ENCODE results near the gene NUAK2.

Gene NUAK2

DNA sequence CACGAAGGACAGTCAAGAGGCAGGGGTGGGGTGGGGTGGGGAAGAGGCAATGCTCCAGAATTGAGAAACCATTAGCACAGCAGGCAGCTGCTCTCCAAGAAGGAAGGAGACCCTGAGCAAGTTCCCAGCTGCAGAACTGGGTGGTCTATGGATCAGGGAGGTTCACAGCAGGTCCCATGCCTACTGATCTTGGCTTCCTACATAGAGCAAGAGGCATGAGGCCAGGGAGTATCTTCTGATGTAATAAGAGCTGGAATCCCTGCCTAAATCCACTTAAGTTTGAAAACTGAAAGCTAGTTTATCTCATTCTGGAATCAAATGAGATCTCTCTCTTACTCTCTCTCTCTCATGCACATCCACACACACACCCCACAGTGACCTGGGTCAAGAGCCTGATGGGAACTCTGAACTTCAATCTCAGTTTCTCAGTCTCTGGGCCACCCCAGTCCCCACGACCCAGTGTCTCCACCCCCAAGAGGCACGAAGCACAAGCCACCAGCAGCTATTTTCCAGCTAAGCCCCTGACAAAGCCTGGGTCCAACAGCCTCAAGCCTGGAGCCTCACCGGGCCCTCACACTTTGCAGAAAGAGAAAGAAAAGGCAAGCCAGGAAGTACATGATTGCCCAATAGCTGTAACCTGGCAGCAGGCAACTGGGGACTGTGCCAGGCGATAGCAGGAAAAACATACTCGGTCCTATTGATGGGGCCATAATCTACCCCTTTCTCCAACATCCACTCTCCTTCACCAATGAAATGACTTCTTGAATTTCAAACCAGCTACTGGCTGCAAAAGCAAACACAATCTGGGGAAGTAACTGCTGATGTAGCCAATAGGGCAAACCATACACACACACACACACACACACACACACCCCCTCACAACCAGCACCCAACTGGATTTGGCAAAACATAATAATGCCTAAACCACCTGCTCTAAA, 2.2 kb downstream of the NUAK2 start:
- DNase-seq (ENCODE audit: low read depth), result no peak

DNA sequence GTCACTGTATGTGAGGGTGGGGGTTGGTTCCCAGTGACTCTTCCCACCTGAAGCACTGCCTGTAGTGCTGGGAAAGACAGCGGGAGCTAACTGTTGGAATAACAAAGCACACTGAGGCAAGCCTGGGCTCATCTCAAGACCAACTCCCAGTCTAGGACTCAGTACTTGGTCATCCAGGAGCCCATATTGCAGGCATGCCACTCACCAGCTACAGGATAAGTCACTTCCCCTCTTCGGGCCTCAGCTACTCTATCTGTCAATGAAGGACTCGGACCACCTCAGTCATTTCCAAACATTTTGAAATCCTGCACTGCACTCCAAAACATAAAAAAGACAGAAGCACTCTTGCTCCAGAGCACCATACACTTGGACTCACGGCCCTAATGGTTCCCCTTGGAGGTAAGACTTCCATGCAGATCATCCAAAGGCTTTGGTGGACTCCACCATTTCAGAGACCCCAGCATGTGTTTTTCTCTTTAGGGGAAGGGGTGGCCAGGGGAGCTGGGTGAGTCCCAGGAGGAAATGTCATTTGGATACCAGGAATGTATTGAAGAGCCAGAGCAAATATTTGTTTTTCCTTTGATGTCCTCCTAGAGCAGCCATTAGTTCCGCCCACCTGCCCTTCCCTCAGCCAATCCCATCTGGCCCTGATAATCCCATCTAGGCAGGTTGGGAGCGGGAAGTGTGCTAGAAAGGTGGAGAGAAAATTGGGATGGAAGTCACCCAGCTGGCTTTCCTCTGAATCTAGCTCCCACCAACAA, 3.1 kb downstream of the NUAK2 start:
- no peak for DNase-seq (ENCODE audit: low read depth)

DNA sequence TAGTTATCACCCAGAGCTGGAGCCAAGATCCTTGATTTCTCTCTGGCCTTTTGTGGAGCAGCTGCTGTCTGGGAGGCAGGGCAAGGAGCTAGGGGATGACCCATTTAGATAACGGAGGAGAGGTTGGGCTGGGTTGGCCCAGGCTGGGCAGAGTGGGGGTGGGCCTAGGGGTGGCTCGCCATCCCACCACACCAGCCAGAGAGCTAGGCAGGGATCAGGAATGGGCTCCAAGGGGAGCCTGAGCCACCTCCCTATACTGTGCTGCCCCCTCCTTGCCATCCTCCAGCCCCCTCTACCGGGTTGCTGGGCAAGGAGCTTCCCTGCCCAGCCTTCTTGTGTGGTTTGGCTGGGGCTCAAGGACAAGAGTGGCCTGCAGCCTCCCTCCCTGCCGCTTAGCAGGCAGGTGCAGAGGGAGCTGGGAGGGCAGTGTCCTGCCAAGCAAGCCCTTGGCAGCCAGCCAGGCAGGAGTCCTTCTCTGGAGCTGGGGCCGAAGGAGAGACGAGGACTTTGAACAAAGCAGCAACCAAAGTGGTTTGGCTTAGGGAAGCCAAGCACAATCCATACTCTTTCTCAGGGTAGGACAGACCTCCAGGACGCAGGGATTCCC, 4.1 kb downstream of the NUAK2 start:
- DNase-seq (ENCODE audit: low read depth), result no peak

DNA sequence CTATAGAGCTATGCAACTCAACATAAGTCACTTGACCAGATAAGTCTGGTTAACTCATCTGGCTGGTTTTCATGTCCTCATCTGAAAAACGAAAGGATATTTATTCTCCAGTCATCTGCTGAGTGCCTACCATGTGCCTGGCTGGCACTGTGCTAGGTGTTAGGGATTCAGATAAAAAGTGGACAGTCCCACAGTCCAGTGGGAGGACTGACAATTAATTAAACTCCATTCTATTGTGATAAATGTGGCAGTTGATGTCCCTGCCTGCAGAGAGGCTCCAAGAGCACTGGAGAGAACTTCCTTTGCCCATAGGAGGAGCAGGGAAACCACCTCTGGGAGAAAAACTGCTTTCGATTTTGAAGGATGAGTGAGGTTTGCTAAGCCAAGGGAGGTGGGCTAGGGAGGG, 5.4 kb downstream of the NUAK2 start:
- DNase-seq (ENCODE audit: low read depth), result no peak

DNA sequence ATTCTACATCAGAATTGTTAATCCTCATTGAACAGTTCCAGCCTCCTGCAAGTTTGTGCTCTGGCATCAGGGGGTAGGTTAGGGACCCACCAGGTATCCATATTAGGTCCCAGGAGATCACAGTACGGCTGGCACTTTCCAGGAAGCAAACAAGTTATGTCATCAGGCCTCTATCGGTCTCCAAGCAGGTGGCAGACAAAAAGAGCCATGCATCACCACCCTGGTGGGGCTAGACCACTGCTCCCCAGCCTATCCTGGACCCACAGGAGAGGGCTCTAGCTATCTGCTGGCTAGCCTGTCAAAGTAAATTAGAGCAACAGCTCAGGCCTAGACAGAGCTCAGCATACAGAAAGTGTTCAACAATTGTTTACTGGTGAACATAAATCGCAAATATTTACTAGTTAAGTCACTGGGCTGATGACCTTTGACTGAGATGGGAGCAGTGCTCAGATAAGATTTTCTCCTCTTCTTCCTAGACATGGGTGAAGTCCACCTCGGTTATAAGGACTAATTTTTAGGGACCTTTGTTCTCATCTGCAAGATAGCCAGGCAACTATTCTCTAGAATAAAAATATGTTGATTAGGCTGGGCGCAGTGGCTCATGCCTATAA, 6.4 kb downstream of the NUAK2 start:
- DNase-seq (ENCODE audit: low read depth), result no peak

DNA sequence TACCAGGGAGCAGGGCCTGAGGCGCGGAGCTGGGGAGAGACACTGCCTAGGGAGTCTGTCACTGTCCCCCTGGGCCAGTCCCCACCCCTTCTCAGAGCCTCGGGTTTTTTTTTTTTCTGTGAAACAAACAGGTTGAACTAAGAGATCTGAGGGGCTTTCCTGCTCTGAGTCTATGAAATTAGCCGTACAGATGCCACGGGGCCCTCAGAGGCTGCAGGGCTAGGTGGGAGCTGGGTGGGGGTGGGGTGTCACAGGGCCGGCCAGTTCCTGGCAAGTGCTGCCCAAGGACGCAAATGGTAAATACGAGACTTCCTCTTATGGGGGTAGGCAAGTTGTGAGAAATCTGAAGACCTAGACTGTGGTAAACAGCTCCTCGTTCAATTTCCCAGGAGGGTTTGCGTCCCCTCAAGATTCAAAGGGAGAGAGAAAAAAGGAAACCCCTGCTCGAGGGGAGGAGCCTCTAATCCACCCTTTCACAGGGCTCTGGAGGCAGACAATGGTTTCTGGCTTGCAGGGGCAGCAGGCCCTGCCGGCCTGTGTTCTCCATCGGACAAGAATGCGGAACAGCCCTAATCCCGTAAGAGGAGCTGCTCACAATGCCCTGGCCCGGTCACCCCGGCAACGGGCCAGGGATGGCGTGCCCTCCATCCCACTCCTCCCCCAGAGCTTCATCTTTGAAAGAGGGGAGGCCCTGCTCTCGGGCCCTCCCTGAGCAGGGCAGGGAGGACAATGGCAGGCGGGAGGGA, 7.8 kb downstream of the NUAK2 start:
- no peak for DNase-seq (ENCODE audit: low read depth)

DNA sequence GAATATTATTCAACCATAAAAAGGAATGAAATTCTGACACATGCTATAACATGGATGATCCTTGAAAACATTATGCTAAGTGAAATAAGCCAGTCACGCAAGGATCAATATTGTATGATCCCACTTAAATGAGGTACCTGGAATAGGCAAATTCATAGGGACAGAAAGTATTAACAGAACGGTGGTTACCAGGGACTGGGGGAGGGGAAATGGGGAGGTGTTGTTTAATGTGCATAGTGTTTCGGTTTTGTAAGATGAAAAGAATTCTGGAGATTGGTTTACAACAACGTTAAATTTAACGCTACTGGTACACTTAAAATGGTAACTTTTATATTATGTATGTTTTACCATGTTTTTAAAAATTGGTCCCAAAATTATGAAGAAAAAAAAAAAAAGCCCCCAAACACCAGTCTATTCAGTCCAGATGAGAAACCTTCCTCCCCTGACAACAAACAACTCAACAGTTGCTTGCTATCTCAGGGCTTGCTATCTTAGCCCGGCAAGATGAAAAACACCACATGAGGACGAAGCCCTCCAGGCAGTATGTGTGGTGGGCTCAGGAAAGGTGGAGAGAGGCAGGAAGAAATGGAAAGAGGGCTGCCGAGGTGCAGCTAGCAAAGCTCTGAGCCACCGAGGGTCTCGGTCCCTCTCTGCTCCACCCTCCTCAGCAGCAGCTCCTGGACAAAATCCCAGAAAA, 8.5 kb downstream of the NUAK2 start:
- no peak for DNase-seq (ENCODE audit: low read depth)

DNA sequence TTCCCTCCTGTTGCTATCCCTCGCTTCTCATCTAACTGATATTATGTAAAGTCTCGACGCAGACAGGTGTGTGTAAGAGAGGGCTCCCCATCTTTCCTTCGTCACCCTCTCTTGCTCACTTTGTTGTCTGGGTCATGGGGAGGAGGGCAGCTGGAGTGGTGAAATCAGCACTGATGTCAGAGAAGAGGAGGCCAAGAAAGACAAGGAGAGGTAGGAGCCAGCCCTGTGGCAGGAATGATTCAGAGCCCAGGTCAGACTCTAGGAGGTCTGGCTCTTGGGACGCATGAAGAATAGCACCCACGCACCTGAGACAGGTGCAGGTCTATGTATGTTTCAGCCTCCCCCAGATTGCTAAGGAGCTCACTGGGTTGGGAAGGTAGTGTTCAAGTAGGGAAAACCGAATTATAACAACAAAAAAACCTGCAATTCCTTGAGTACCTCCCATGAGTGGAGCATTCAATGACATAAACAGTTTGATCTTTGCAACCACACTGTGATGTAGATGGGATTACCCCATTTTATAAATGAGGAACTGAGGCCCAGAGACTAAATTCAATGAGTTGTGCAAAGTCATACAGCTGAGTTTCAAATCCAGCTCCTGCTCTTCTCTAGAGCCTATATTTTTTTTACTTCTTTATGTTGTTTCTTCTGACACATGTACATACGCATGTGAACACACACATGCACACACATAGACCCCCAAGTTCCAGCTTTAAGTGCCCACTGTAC, 10.4 kb downstream of the NUAK2 start:
- DNase-seq (ENCODE audit: low read depth), result no peak

DNA sequence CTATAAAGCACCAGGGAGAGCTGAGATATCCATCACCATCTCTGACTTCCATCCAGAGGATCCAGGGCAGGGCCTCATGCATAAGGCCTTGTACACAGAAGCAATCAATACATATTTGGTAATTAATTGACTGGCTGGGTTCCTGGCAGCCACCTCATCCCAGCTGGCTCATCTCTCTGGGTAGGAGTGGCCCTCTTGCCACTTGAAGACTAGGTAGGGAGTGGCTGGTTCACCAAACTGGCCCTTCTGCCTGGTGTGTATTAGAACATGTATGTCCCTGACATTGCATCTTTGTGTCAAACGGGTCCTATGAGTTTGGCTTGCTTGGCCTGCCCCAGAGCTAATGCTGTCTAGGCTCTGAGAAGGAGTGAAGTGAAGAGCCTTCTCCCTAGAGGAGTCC, 11.8 kb downstream of the NUAK2 start:
- DNase-seq (ENCODE audit: low read depth), result no peak

DNA sequence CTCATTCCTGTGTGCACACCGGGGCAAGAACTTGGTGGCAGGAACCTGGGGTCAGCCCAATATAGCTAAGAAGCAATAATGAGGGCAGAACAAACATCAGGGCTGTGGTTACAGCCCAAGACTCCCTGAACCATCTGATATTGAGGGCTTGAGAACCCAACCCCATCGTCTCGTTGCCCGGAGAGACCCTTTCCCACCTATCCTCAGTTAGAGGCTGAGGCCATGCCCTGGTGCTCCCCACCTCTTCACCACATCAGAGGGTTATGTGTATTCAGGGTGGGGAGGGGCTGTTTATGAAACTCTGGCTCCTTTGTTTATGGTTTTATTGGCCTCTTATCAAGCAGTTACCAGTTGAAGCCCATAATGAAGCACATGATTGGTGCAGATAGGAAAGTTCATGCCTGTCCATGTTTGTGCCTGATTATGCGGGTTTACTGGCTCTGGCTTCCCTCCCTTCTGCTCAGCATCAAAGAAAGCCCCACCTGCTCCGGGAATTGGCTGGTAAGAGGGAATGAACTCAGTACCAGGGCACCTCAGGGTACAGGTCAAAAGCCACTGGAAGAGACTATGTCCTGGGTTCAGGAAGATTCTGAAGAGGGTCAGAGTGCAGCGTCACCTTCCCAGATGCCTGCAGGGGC, 14.5 kb downstream of the NUAK2 start:
- DNase-seq (ENCODE audit: low read depth), result no peak

DNA sequence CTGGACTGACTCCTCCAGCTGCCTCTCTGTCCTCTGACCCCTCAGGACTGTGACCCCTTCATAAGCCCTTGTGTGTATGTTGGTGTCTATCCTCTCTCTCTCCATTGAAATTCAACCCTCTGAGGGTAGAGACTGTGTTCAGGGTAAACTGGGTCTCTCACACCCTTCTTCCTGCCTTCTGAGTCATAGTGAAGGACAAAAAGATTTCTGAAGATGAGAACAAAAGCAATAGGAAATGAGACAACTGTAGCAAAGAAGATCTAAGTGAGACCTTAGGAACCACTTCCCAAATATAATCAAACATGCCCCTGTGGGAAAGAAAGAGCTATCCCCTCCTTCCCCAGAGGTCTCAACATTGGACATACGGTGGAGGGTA, 16.9 kb downstream of the NUAK2 start:
- no peak for DNase-seq (ENCODE audit: low read depth)

DNA sequence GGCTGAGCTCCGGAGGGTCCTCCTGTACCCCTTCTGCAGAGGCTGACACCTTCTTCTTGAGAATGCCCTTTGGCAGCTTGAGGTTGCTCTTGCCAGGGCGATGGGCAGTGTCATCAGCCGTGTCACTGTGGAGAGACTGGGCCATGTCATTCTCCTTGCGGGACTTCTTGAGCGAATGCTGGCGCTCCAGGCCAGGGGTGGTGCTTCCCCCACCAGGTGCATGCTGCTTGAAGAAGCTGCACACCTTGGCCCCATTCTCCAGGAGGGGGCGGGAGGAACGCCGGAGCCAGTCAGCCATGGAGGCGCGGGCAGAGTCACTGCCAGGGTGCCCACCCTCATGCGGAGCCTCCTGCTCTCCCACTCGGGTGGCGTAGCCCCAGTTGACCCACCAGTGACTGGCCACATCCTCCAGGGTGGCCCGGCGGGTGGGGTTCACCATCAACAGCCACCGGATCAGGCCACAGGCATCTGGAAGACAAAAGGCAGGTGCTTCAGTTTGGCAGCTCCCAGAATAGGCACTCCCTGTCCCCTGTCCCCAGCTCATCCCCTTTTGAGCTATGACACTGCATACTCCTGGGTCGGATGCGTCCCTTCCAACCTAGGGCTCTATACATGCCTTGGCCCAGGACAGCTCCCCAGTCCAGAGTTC, 17.4 kb downstream of the NUAK2 start:
- DNase-seq (ENCODE audit: low read depth), result no peak

DNA sequence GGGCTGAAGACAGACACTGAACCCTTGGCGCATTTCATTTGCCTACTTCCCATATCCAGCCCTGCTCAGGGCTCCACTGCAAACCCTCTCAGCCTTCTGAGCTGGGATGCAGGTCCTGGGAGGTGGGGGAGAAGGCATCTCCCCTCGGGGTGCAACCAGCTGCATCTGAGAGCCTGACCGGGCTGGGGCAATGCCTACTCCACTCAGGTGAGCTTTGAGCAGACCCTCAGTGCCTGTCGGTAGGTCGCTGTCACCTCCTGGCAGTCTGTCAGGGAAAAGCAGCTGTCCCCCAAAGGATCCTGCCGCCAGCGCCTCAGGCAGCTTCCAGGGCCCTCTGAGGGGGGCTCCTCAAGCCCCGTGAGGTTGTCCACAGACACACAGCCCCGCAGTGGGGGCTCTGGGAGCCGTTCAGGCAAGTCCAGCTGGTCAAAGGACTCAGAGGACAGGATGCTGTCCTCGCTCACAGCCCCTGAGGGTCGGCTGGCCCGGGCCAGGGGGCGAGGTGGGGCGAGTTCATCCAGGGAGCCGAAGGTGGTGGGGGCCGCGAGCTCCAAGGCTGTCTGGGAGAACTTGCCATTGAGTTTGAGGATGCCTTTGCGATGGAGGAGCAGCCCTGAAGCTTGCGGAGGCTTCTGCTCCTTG, 18.2 kb downstream of the NUAK2 start:
- DNase-seq (ENCODE audit: low read depth), result no peak

DNA sequence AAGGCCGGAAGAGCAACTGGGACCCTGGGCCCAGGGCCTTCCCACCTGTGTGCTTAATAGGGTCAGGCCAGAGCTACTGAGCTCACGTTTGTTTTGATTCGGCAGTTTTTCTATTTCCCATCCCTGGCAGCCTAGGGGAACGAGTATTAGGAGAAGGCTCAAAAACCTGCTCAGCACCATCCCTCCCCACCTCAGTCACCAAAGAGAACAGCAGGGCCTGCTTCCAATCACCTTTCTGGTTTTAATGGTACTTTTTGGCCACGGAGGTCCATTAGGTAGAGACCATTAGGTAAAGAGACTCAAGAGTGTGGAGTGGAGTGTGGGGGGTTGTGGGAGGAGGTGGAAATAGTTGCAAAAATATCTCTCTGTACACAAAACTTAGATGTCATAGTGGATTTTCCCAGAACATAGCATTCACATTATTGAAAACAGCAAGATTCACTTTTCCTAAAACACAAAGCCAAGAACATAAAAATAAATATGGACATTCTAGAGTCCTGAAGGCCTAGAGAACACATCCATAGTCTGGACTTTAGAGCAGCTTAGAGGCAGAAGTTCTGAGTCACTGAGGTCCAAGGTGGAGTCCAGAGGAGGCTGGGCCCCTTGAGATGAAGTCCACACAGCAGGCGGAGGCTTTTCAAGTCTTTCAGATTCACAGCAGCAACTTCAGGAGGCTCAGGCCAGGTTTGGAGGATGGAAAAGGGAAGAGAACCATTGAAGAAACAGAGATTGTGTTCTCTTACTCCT, 19.5 kb downstream of the NUAK2 start:
- no peak for DNase-seq (ENCODE audit: low read depth)

DNA sequence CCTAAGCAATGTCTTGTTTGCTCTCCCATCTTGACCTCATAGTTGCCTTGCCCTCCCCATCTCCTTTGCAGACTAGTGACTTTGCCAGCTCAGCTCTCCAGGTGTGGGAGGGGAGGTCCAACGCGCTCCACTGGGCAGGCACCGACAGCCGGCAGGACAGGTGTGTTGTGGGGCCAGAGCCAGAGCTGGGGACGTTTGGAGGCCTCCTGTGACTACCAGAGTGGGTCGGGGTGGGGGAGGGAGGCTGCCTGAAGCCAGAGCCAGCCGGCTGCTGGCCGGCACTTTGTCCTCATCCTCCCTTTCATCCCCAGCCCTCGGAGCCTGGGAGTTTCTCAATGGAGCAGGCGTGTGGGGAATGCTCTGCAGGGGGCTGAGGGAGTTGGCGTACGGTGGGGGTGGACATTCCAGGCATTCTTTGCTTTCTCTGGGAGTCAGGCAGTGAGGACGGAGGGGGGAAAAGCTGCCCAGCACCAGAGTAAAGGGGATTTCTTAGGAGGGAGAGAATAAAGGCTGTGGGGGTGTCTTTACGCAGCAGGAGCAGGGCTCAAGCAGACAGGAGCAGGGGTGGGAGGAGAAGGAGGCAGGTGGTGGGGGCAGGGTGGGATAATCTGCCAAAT, 20.2 kb downstream of the NUAK2 start:
- DNase-seq (ENCODE audit: low read depth), result no peak

DNA sequence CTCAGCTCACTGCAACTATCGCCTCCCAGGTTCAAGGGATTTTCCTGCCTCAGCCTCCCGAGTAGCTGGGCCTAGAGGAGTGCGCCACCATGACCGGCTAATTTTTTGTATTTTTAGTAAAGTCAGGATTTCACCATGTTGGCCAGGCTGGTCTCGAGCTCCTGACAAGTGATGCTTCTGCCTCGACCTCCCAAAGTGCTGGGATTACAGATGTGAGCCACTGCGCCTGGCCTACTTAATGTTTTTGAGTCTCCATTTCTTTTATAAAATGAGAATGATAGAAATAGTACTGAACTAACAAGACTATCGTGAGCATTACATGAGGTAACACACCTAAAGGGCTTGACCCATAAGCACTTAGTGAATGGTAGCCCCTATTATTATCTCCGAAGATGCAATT, 21.4 kb downstream of the NUAK2 start:
- DNase-seq (ENCODE audit: low read depth), result no peak

DNA sequence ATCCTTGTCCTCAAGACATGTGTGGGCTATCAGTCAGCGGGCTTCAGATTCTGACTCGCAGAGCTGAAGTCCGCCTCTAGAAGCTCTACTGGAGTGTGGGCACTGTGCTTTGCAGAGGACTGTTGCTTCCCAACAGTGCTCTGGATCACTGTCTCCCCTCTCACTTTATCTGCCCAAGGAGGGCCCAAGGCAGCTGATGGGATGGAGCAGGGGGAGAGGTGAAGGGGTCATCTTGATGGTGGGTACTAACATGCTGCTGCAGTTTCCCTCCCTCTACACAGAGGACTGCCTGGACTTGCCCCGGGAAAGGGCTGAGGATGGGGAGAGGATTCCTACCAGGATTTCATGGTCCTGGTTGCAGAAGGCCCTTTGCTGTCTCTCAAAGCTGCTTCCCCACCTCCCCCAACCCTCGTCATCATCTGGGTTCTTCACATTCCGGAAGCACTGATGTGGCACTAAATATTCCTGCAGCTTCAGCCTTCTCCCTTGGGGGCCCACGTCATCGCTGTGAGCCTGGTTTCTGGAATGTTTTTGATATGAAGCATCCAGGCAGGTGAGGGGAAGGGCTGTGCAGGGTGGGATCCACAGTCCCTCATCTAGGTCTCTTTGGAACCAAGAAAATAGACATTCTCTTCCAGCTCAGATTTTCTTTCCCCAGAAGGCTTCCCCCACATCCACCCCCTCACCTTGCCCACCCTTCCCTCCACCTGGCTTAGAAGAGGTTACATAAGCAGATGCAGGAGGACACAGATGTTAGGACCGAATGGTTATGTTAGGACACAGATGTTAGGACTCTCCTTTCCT, 23.2 kb downstream of the NUAK2 start:
- no peak for DNase-seq (ENCODE audit: low read depth)

All from activated T-cell treated with anti-CD3 and anti-CD28 coated beads for 24 hours (primary cell).